ENCODE measurements around the gene DAPK1.

DNA sequence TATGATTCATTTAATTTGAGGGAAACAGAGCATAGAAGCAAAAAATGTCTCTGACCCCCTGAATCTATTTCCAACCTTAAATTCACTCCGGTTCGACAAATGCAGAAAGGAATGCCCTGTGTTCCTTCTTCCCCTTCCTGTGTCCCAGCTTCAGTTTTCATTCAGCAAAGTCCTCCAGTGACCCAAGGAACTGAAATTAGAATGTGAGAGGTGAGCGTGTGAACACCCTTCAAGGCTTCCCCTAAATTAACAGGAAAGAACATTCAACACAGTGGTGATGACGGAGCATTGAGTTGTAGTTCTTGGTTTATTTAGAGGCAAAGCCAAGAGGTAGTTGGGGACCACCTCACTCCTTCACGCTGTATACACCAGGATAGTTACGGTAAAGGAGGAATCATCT lies 130.7 kb downstream of the DAPK1 start:
- TF ChIP-seq, protein P1, sequence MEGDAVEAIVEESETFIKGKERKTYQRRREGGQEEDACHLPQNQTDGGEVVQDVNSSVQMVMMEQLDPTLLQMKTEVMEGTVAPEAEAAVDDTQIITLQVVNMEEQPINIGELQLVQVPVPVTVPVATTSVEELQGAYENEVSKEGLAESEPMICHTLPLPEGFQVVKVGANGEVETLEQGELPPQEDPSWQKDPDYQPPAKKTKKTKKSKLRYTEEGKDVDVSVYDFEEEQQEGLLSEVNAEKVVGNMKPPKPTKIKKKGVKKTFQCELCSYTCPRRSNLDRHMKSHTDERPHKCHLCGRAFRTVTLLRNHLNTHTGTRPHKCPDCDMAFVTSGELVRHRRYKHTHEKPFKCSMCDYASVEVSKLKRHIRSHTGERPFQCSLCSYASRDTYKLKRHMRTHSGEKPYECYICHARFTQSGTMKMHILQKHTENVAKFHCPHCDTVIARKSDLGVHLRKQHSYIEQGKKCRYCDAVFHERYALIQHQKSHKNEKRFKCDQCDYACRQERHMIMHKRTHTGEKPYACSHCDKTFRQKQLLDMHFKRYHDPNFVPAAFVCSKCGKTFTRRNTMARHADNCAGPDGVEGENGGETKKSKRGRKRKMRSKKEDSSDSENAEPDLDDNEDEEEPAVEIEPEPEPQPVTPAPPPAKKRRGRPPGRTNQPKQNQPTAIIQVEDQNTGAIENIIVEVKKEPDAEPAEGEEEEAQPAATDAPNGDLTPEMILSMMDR (conservative IDR thresholded peaks at IDR 0.05 in 1 of 2, IDR thresholded peaks at IDR 0.05 in 1 of 2; ENCODE audit: extremely low read depth in 1 of 2, insufficient read depth in 1 of 2, low read depth in 1 of 2, low read length in 2 of 2): no peak
- TF ChIP-seq EZH2 (IDR thresholded peaks at IDR 0.05; ENCODE audit: borderline replicate concordance, low read length): no peak
